ENCODE results near the gene STK33.

The STK33 gene

DNA sequence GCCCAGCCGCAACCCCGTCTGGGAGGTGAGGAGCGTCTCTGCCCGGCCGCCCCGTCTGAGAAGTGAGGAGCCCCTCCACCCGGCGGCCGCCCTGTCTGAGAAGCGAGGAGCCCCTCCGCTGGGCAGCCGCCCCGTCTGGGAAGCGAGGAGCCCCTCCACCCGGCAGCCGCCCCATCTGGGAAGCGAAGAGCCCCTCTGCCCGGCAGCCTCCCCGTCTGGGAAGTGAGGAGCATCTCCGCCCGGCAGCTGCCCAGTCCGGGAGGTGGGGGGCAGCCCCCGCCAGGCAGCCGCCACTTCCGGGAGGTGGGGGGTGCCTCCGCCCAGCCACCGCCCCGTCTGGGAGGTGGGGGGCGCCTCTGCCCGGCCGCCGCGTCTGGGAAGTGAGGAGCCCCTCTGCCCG, 70.6 kb downstream of the STK33 start:
- H3K27me3 ChIP-seq (ENCODE audit: insufficient read depth, insufficient read length) = no peaks in the 10 kb centered on the region
- H3K9me3 ChIP-seq (ENCODE audit: insufficient read depth, low read length) = no peaks in the 10 kb centered on the region; the same call in 1 of the 2 replicates
- no peak for DNase-seq (ENCODE audit: low read depth, low spot score)
- no peaks in the 10 kb centered on the region for H3K36me3 ChIP-seq (ENCODE audit: insufficient read depth, insufficient read length, low read length)
- H3K4me3 ChIP-seq (ENCODE audit: insufficient read length, low read depth) = no peak overlapping the region
- TF ChIP-seq SUZ12 (IDR thresholded peaks at IDR 0.05; ENCODE audit: extremely low read depth, insufficient read depth, insufficient read length) (no peak), YY1 (IDR thresholded peaks at IDR 0.05; ENCODE audit: insufficient read depth, insufficient read length) (no peak), ZNF274 (IDR thresholded peaks at IDR 0.05; ENCODE audit: low read depth, low read length) (no peak)
- no peak overlapping the region for H3K9ac ChIP-seq (ENCODE audit: insufficient read length, low read depth)
- no peaks in the 10 kb centered on the region for H3K4me1 ChIP-seq (ENCODE audit: insufficient read depth, insufficient read length)

DNA sequence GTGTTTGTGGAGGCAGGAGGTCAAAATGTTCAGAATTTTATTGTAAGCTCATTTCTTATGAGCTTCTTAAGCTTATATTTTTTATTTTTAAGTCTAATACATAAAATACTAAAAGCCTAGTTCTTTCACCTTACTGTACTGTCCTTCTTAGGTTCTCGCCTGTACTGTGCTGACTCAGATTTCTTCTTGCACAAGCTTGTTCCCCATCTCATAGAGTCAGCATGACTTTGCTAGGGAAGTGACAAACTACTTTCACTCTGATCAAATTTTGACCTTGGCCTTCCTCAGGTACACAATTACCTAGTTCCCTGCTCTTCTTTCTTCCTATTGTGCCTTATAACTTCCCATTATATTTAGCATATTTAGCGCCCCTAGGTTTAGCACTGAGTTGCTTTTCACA, 81.5 kb downstream of the STK33 start:
- Histone ChIP-seq H3K4me3 (ENCODE audit: insufficient read length, low read depth) (no peak overlapping the region), H3K9me3 (ENCODE audit: insufficient read depth, low read length) (peaks cover 15% of the 10 kb centered on the region; the same call in 1 of the 2 replicates), H3K27me3 (ENCODE audit: insufficient read depth, insufficient read length) (no peaks in the 10 kb centered on the region), H3K36me3 (ENCODE audit: insufficient read depth, insufficient read length, low read length) (no peaks in the 10 kb centered on the region), H3K9ac (ENCODE audit: insufficient read length, low read depth) (no peak overlapping the region), H3K4me1 (ENCODE audit: insufficient read depth, insufficient read length) (no peaks in the 10 kb centered on the region)
- no peak for DNase-seq (ENCODE audit: low read depth, low spot score)
- TF ChIP-seq ZNF274 (IDR thresholded peaks at IDR 0.05; ENCODE audit: low read depth, low read length) (no peak), SUZ12 (IDR thresholded peaks at IDR 0.05; ENCODE audit: extremely low read depth, insufficient read depth, insufficient read length) (no peak), YY1 (IDR thresholded peaks at IDR 0.05; ENCODE audit: insufficient read depth, insufficient read length) (no peak)

DNA sequence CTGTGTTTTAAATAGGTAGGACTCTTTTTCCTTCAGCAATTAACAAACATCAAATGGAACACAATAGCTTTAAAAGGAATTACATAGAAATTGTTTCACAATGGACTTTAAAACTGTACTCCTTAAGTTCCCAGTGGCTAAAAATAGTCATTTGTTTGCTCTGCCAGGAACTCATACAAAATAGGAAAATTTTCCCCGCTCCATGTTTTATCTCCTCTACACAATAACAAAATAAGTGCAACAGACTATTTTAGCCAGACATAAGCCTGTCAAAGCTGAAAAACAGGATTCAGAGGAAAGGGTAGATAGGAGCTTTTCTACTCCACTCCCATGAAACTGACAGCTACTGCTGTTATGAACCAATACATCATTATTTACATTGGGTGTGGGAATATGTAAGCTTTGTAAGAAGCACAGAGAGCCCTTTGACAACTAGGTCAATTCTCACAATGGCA, 90.1 kb downstream of the STK33 start:
- H3K9me3 ChIP-seq (ENCODE audit: insufficient read depth, low read length) = no peaks in the 10 kb centered on the region
- no peak overlapping the region for H3K9ac ChIP-seq (ENCODE audit: insufficient read length, low read depth)
- H3K4me1 ChIP-seq (ENCODE audit: insufficient read depth, insufficient read length) = no peaks in the 10 kb centered on the region
- DNase-seq (ENCODE audit: low read depth, low spot score) = no peak
- H3K27me3 ChIP-seq (ENCODE audit: insufficient read depth, insufficient read length) = no peaks in the 10 kb centered on the region
- TF ChIP-seq ZNF274 (IDR thresholded peaks at IDR 0.05; ENCODE audit: low read depth, low read length) (no peak), YY1 (IDR thresholded peaks at IDR 0.05; ENCODE audit: insufficient read depth, insufficient read length) (no peak), SUZ12 (IDR thresholded peaks at IDR 0.05; ENCODE audit: extremely low read depth, insufficient read depth, insufficient read length) (no peak)
- no peaks in the 10 kb centered on the region for H3K36me3 ChIP-seq (ENCODE audit: insufficient read depth, insufficient read length, low read length)
- no peak overlapping the region for H3K4me3 ChIP-seq (ENCODE audit: insufficient read length, low read depth)

DNA sequence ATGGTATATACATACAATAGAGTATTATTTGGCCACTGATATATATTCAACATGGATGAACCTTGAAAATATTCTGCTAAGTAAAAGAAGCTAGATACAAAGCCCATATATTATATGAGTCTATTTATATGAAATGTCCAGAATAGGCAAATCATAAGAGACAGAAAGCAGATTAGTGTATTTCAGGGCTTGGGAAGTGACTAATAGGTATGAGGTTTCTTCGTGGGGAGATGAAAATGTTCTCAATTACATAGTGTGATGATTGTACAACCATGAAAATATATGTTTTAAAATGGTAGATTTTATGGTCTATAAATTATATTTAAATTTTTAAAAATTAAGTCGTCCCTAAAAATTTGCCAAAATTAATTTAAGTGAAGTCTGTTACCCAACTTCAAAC, 92.2 kb downstream of the STK33 start:
- Histone ChIP-seq H3K9me3 (ENCODE audit: insufficient read depth, low read length) (no peaks in the 10 kb centered on the region), H3K4me1 (ENCODE audit: insufficient read depth, insufficient read length) (no peaks in the 10 kb centered on the region), H3K27me3 (ENCODE audit: insufficient read depth, insufficient read length) (no peaks in the 10 kb centered on the region), H3K4me3 (ENCODE audit: insufficient read length, low read depth) (no peak overlapping the region), H3K9ac (ENCODE audit: insufficient read length, low read depth) (no peak overlapping the region), H3K36me3 (ENCODE audit: insufficient read depth, insufficient read length, low read length) (no peaks in the 10 kb centered on the region)
- TF ChIP-seq YY1 (IDR thresholded peaks at IDR 0.05; ENCODE audit: insufficient read depth, insufficient read length) (no peak), ZNF274 (IDR thresholded peaks at IDR 0.05; ENCODE audit: low read depth, low read length) (no peak), SUZ12 (IDR thresholded peaks at IDR 0.05; ENCODE audit: extremely low read depth, insufficient read depth, insufficient read length) (no peak)
- no peak for DNase-seq (ENCODE audit: low read depth, low spot score)

DNA sequence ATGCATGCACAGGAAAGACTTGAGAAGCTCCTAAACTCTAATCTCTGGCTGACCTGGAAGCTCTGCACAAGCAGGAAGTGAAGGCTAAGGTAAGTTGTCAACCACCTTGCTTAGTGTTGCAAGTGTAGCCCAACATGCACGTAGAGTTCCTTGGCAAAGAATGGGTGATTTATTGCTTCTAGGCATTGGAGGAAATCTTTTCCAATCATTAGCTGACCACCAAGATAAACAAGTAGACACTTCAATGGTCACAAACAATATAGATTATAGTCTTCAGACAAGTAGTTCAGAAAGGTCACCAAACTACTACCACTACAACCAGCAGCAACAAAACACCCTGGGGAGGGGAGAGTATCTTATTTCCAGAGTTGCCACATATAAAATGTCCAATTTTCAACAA, 105.6 kb downstream of the STK33 start:
- TF ChIP-seq YY1 (IDR thresholded peaks at IDR 0.05; ENCODE audit: insufficient read depth, insufficient read length) = no peak
- TF ChIP-seq ZNF274 (IDR thresholded peaks at IDR 0.05; ENCODE audit: low read depth, low read length) = no peak
- TF ChIP-seq SUZ12 (IDR thresholded peaks at IDR 0.05; ENCODE audit: extremely low read depth, insufficient read depth, insufficient read length) = no peak
- peaks cover 20% of the 10 kb centered on the region for H3K9me3 ChIP-seq (ENCODE audit: insufficient read depth, low read length)

DNA sequence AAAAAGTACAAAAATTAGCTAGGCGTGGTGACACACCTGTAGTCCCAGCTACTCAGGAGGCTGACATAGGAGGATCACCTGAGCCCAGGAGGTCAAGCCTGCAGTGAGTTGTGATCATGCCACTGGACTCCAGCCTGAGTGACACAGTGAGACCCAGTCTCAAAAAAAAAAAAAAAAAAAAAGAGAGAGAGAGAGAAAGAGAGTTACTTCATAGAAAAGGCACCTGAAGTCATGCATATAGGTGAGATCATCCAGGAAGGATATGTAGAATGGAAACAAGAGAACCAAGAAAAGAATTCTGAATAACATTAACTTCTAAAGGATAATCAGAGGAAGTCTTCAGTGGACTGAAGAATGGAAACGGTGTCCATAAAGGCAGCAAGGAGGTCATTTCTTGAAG, 106.8 kb downstream of the STK33 start:
- Histone ChIP-seq H3K4me3 (ENCODE audit: insufficient read length, low read depth) (no peak overlapping the region), H3K36me3 (ENCODE audit: insufficient read depth, insufficient read length, low read length) (no peaks in the 10 kb centered on the region), H3K9me3 (ENCODE audit: insufficient read depth, low read length) (peaks cover 20% of the 10 kb centered on the region), H3K9ac (ENCODE audit: insufficient read length, low read depth) (no peak overlapping the region), H3K4me1 (ENCODE audit: insufficient read depth, insufficient read length) (no peaks in the 10 kb centered on the region), H3K27me3 (ENCODE audit: insufficient read depth, insufficient read length) (no peaks in the 10 kb centered on the region)
- no peak for DNase-seq (ENCODE audit: low read depth, low spot score)
- TF ChIP-seq SUZ12 (IDR thresholded peaks at IDR 0.05; ENCODE audit: extremely low read depth, insufficient read depth, insufficient read length) (no peak), ZNF274 (IDR thresholded peaks at IDR 0.05; ENCODE audit: low read depth, low read length) (no peak), YY1 (IDR thresholded peaks at IDR 0.05; ENCODE audit: insufficient read depth, insufficient read length) (no peak)

More for the DNA sequence above, 105.6 kb downstream of the STK33 start:
- Histone ChIP-seq H3K4me1 (ENCODE audit: insufficient read depth, insufficient read length) (no peaks in the 10 kb centered on the region), H3K27me3 (ENCODE audit: insufficient read depth, insufficient read length) (no peaks in the 10 kb centered on the region), H3K36me3 (ENCODE audit: insufficient read depth, insufficient read length, low read length) (no peaks in the 10 kb centered on the region), H3K9ac (ENCODE audit: insufficient read length, low read depth) (no peak overlapping the region), H3K4me3 (ENCODE audit: insufficient read length, low read depth) (no peak overlapping the region)
- no peak for DNase-seq (ENCODE audit: low read depth, low spot score)

DNA sequence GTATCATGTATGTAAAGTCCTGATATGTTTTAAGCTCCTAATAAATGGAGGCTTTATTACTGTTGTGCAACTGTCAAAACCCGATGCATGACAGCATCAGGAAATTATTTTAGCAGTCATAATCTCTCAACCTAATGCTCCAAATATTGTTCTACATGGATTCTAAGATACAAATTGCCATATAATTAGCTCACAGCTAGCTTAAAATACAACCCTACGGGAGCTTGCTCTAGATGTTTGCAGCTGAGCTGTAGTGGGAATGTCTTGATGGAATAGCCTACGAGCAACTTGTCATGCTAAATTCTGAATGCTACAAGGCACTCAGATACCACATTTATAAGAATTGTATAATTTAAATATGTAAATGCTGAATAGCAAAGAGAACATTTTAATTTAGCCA, 109.8 kb downstream of the STK33 start:
- Histone ChIP-seq H3K9me3 (ENCODE audit: insufficient read depth, low read length) (peaks cover 12% of the 10 kb centered on the region), H3K4me1 (ENCODE audit: insufficient read depth, insufficient read length) (no peaks in the 10 kb centered on the region), H3K4me3 (ENCODE audit: insufficient read length, low read depth) (no peak overlapping the region), H3K9ac (ENCODE audit: insufficient read length, low read depth) (no peak overlapping the region), H3K36me3 (ENCODE audit: insufficient read depth, insufficient read length, low read length) (no peaks in the 10 kb centered on the region), H3K27me3 (ENCODE audit: insufficient read depth, insufficient read length) (no peaks in the 10 kb centered on the region)
- TF ChIP-seq SUZ12 (IDR thresholded peaks at IDR 0.05; ENCODE audit: extremely low read depth, insufficient read depth, insufficient read length) = no peak
- TF ChIP-seq YY1 (IDR thresholded peaks at IDR 0.05; ENCODE audit: insufficient read depth, insufficient read length) = no peak
- TF ChIP-seq ZNF274 (IDR thresholded peaks at IDR 0.05; ENCODE audit: low read depth, low read length) = no peak
- DNase-seq (ENCODE audit: low read depth, low spot score) = no peak

All from NT2/D1 (cell line).